ENCODE measurements around the gene RNF223.

Gene RNF223

GRCh38 chr1:1120096-1120495 is 46.0 kb upstream of the RNF223 start:
- ChIA-PET CTCF (interaction anchor here (0.6 to 5.3 kb wide), 10 partner anchors 10 to 252 kb away, joined by 3 to 60 read pairs (median 15); no protein-coding TSS in a partner anchor), POLR2A (no interaction called here)
- TF ChIP-seq CTCF (IDR thresholded peaks at IDR 0.05; ENCODE audit: insufficient read depth, low read length, missing control alignments), result no peak
- H3K4me3 ChIP-seq (ENCODE audit: low read depth, low read length), result no peak overlapping the region
- DNase-seq (ENCODE audit: low read depth, low spot score), result no peak

DNA sequence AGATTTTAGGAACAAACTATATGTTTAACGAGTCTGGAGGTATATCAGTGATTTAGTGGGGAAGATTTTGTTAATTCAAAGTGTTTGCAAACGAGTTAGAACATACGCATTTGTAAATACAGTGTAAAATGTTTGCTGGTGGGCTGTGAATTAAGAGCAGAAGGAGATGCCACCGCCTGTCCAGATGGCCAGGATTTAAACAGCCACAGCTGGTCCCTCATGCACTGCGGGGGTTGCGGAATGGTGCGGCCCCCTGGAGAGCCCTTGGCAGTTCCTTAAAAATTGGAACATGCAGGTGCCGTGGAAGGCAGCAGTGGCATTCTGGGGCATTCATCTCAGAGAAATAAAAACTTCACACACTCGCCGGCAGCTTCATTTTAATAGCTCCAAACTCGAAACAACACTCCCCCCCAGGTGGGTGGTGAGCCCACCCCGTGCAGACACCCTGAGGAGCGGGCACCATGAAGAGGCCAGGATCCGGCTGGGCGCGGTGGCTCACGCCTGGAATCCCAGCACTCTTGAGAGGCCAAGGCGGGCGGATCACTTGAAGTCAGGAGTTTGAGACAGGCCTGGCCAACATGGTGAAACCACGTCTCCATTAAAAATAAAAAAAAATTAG is 45.3 kb upstream of the RNF223 start:
- DNase-seq (ENCODE audit: low read depth, low spot score), result no peak
- CTCF ChIA-PET, result interaction anchor here (0.6 to 5.3 kb wide), 8 partner anchors 11 to 252 kb away, joined by 3 to 60 read pairs (median 18); no protein-coding TSS in a partner anchor

GRCh38 chr1:1118876-1119220 is 44.7 kb upstream of the RNF223 start:
- POLR2A ChIA-PET, result no interaction called here
- no peak for DNase-seq (ENCODE audit: low read depth, low spot score)
- CTCF ChIA-PET, result interaction anchor here (1.0 to 5.3 kb wide), 4 partner anchors 111 to 172 kb away, joined by 3 to 59 read pairs (median 10); no protein-coding TSS in a partner anchor
- TF ChIP-seq CTCF (IDR thresholded peaks at IDR 0.05; ENCODE audit: insufficient read depth, low read length, missing control alignments), result no peak
- H3K4me3 ChIP-seq (ENCODE audit: low read depth, low read length), result no peak overlapping the region

More for the DNA sequence above, 45.3 kb upstream of the RNF223 start:
- POLR2A ChIA-PET, result no interaction called here
- TF ChIP-seq CTCF (IDR thresholded peaks at IDR 0.05; ENCODE audit: insufficient read depth, low read length, missing control alignments), result no peak
- no peak overlapping the region for H3K4me3 ChIP-seq (ENCODE audit: low read depth, low read length)

DNA sequence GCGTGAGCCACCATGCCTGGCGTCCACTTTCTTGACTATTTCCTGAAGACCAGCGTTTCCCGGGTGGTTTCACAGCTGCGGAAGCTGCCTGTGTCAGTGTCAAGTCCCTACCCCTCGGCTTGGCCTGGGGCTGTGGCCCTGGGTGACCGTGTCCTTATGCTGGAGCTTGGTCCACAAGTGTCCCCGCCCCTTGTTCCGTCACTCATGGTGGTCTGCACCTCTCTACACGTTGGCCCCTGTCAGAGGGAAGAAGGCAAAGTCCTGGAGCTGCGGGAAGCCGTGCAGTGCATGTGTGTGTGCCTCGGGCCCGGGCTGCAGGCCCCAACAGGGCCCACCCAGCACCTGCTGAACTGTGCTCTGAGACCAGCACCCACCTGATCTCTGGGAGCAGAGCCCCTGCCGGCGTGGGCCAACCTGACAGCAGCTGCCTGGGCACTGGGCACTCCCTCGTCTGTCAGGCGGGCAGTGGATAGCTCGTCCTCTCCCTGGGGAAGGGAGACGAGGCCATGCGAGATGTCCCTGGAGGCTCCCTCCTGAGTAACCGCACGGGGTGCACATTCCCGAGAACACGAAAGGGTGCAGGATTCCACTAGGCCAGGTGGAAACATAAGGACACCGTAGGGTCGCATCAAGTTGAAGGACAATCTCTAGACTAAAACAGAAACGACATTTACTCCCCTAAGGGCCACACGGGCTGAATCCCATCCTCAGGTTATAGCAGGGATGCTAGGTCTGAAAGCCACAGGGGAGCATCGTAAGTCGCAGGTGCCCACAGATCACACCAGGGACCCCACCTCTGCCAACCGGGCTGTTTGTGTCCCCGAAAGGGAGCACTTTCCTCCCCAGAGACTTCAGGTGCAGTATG is 44.1 kb upstream of the RNF223 start:
- ChIA-PET CTCF (interaction anchor here (0.7 to 5.3 kb wide), 6 partner anchors 100 to 173 kb away, joined by 3 to 59 read pairs (median 8); no protein-coding TSS in a partner anchor), POLR2A (no interaction called here)
- DNase-seq (ENCODE audit: low read depth, low spot score), result no peak
- H3K4me3 ChIP-seq (ENCODE audit: low read depth, low read length), result no peak overlapping the region
- TF ChIP-seq CTCF (IDR thresholded peaks at IDR 0.05; ENCODE audit: insufficient read depth, low read length, missing control alignments), result no peak

DNA sequence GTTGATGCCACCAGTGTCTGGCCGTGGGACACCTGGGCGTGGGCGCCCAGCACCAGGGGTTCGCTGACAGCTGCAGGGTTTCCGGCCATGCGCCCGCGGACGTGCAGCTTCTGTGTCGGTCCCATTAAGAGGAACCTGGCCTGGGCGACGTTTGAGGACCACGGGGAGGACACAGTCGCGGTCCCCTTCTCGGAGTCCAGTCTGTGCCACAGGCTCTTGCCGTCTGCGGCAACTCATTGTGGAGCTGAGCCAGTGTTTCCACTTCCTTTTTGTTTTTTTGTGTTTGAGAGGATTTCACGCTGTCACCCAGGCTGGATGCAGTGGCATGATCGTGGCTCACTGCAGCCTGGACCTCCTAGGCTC is 43.3 kb upstream of the RNF223 start:
- CTCF ChIA-PET, result interaction anchor here (0.7 to 3.3 kb wide), 5 partner anchors 9 to 174 kb away, joined by 3 to 17 read pairs (median 3); no protein-coding TSS in a partner anchor
- no peak for TF ChIP-seq CTCF (IDR thresholded peaks at IDR 0.05; ENCODE audit: insufficient read depth, low read length, missing control alignments)
- POLR2A ChIA-PET, result no interaction called here
- no peak for DNase-seq (ENCODE audit: low read depth, low spot score)
- no peak overlapping the region for H3K4me3 ChIP-seq (ENCODE audit: low read depth, low read length)
